Activated gamma-delta T cell treated with Interleukin-2 at 50 U/mL for 16 hours (primary cell): ENCODE data around the gene ATP6V1F.

Experiments used
- DNase-seq: peaks from one replicate; pipeline ENCODE4 v3.0.0-alpha.2; 2020

Gene ATP6V1F

DNA sequence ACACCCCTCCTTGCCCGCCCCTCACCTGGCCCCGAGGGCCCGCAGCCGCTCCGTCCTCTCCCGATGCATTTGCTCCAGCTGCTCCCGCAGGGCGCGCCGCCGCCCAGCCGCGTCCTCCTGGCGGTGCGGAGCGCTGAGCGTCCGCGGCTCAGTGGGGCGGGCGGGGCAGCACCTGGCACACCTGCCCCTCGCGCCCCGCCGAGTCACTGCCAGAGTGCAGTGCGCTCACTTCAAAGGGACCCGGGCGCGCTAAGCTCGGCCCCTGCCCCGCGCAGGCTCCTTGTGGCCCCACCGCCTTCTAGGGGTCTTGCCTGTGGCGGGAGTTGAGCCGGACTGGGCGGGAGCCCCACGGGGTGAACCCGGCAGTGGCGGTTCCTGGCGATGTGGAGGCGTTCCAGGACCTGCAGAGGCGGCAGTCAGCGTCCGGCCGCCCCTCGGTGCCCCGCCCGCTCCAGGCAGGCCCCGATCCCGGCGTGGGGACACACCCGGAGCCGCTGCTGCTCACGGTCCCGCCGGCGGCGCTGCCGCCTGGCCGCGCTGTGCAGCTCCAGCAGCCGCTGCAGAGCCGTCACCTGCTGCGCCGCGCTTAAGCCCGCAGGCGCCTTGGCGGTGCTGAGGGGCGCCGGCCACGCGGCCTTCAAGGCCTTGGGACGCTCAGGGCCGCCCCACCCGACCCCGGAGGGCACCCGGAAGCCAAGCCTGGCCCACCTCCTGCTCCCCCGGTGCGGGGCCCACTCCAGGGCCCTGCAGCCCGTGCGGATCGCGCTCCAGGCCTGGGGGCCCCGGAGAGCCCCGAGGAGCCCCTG lies 6.7 kb downstream of the ATP6V1F start:
- peak; percentile 36 for DNase-seq

DNA sequence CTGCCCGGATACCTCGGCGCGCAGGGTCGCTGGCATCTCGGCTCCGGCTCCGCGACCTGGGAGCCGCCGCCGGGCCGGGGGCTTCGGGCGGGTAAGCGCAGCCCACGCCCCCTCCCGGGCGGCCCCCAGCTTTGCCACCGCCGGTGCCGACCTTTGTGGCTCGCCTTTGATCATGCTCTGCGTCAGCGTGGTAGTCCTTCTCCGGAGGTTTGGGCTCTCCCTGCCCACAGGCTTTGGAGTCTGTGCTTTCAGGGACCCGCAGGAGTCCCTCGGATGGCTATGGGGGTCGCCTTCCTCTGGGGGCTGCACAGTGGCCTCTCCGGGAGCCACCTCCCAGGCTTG lies 7.3 kb downstream of the ATP6V1F start:
- DNase-seq = no peak

DNA sequence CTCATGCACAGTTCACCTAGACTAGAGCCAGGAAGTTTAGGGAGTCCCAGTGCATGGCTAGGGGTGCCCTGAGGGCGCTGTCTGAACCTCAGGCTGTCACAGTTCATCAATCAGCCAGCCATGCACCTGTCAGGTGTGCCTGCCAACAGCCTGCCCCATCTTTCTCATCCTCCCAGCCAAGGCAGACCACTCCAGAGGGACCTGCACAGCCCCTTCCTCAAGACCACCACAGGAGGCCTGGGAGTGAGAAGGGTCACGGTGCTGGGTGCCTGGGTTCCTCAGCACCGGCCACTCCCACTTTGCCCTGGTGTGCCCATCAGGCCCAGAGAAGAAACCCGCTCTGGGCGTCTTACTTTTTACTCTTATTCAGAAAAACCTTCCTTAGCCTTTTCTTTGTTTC lies 8.4 kb downstream of the ATP6V1F start:
- DNase-seq = no peak

GRCh38 chr7:128872394-128872824 lies 9.8 kb downstream of the ATP6V1F start:
- no peak for DNase-seq

GRCh38 chr7:128873234-128873633 lies 10.6 kb downstream of the ATP6V1F start:
- no peak for DNase-seq

DNA sequence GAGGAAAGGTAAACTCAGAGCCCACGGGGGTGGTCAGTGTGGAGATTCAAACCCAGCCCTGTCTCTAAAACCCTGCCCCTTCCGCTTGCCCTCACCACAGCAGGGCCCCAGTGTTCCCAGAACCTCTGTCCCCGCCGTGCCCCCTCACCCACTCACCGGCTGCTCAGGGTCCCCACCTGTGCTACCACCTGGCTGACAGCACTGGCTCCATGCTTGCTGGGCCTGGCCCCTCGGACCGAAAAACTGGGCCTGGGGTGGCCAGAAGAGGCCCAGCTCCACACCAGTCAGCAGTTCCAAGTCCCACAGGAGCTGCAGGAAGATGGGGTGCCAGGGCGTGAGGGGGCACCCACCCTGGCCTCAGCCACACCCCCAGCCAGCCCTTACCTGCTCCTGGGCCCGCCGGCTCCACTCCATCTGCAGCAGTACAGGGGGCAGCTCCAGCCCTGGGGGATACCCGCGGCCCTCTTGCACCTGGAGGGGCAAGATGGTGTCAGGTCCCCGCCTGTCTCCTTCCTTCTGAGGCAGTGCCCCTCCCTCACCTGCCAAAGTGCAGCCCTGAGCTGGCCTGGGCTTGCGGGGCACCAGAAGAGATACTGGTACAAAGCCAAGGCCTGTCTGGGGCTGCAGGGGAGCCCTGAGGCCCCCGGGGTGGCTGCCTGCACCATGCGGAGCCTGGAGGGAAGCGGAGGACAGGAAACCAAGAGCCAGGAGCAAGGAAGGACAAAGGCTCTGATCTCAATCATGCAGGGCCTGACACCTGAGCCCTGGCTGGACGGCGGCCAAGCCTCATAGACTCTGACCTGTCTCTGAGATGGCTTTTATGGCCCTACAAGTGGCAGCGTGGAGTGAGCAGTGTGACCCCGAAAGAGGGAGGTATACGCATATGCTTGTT lies 11.7 kb downstream of the ATP6V1F start:
- no peak for DNase-seq

DNA sequence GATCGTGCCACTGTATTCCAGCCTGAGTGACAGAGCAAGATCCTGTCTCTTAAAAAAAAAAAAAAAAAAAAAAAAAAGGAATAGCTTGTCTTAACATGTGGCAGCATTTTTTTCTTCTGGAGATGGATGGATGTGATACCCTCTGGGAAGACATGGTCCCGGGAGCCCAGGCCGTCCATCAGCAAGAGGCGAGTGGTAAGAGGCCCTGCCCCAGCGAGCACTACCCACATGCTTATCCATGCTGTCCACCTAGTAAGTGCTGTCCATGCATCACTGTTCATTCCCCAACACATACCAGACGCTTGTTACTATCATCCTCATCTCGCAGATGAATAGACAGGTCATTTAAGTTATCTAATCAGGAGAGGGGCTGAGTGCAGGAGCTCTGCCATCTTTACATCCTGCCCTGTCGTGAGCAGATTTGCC lies 12.9 kb downstream of the ATP6V1F start:
- DNase-seq = no peak

- DNase-seq = no peak
Observed at GRCh38 chr7:128876127-128876526, 13.5 kb downstream of the ATP6V1F start.

DNA sequence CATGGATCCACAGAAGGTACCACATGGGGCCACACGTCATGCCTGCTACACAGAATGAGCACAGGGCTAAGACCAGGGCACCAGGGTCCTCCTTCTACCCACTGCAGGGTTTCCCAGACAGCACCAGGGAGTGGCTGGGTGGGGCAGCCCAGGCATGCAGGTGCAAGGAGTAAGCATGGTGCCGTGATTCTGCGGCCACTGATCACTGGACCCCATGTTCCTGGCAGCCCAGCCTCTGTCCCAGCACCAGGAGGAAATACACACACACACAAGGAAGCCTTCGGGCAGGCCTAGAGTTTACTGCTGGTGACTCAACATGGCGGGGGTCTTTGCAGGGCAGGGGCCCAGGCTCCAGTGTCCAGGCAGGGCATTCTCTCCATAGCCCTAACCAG lies 13.9 kb downstream of the ATP6V1F start:
- DNase-seq = no peak

DNA sequence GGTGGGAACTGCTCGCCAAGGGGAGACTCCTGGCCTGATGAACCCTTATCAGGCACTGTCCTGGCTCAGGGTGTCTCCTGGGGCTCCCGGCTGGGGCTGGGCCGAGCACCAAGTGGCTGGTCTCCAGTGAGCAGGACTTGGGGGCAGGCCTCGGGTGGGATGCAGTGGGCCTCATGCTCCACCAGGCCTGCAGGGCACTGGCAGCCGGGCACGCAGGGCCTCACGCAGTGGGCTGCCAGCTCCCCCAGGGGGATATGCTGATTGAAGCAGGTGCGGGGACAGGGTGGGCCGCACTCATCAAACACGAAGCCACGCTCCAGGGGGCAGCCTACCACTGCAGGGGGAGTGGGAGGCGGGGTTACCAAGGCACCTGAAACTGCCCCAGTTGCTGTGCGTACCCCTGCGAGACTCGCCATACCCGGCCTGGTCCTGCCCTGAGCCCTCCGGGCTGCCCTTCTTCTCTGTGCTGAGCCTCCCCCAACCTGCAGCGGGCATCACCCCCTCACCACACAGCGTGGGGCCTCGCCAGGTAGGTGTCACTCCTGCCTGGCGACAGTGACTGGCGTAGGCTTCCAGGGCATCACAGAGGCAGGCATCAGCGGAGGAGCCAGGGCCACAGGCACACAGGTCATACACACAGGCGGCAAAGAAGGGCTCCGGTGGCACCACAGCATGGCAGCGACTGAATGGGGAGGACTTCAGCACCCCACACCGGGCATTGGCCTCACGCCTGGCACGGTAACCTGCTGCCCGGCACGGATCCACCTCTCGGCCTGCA lies 14.5 kb downstream of the ATP6V1F start:
- no peak for DNase-seq

GRCh38 chr7:128877756-128878120 lies 15.1 kb downstream of the ATP6V1F start:
- DNase-seq = no peak

GRCh38 chr7:128878226-128879105 lies 15.8 kb downstream of the ATP6V1F start:
- no peak for DNase-seq

DNA sequence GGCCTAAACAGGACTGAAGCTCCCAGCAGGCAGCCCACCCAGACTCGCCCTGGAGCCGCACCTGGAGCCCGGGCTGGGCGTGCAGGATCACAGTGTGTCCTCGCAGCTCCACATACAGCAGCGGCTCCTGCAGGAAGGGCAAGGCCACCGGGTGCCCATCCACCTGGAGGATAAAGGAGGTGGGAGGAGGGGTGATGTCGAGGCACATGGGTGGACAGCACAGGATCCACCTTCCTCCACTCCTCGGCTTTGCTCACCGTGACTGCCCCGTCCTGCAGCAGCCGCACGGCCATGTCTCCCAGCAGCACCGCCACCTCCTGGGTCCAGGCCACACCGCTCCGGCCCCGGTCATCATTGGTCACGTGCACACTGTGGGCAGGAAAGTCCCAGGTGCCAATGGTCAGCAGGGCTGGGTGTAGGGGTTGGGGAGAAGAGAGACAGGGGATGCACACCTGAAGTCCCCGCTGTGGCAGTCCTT lies 16.8 kb downstream of the ATP6V1F start:
- DNase-seq = no peak

DNA sequence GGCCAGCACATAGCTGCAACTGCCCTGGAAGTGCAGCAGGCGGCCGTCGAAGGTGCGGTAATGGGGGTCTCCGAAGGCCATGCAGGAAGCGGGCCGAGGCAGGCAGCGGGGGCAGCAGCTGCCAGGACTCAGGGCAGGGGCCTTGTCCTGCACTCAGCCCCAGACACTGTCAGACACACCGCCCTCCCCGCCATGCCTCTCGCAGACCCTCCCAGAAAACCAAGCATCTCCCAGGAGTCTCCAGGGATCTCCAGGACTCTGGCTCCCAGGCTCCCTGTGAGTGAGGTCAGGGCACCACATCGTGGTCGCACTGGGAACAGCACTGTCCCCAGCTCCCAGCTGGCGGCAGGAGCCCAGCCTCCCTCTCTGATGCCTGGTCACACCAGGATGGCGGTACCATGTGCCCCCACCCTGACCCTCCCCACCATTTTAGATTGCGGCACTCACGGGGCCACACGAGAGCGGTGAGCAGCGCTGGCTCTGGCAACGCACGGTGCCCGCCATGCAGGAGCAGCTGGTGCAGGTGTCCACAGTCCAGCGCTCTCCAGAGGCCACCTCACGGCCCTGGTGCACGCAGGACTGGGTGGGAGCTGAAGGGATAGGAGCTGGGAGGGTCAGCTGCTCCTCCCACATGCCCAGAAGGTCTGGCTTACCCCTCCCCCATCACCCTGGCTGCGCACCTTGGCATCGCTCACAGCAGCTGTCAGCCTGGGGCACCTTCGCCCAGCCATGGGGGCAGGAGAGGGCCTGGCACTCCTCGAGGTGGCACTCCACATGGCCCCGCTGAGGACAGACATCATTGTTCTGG lies 17.5 kb downstream of the ATP6V1F start:
- DNase-seq = no peak

GRCh38 chr7:128880791-128881457 lies 18.3 kb downstream of the ATP6V1F start:
- no peak for DNase-seq

DNA sequence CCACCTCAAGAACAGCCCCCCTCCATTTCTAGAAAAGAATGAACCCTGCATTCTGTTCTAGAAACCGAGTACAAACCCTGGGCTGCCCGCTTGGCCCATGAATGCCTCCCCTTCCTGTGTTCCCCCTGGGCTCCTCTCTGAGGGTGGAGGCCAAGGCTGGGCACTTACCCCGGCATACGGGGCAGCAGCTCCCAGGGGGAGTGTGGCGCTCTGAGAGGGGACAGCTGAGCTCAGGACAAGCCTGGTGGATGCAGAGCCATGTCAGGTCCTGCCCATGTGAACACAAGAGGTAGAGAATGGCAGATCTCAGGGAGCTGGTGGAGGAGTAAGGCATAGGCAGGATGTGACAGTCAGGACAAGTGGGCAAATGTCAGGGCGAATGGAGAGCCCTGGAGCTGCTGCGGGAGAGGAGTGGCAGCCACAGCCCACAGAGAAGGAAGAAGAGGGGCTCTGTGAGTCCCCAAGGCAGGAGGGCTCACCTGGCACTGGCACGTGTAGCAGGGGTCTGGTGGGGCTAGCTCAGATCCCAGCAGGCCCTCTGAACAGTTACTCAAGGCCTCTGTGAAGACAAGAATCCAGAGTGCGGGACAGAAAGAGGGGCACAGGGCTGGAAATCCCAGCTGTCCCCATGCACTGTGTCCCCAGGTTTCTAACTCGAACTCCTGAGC lies 18.9 kb downstream of the ATP6V1F start:
- DNase-seq = no peak

DNA sequence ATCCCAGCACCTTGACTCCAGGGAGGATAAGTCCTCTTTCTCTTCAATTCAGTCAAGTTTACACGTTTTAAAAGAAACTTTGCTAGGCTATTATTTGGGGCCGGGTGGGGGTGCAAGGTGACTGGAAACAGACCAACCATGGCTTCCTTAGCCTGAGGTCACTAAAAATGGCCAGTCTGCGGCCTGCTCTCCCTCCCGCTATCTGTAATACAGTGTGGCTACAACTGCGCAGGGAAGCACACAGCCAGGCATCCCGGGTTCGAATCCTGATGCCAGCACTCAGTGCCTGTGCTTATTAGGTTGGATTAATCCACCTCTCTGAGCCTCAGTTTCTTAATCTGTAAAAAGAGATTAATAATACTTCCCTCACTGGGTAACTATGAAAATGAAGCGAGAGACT lies 19.5 kb downstream of the ATP6V1F start:
- DNase-seq = no peak

- DNase-seq = peak; percentile 87
Observed at GRCh38 chr7:128883622-128884448, 21.2 kb downstream of the ATP6V1F start.
